HL-60/S4 (cell line): ENCODE data around the gene ZIC1.

Experiments used
- in situ Hi-C: fragments of 300-500 bp; cut with MboI; formaldehyde crosslinking; loops from 2 replicates; pipeline ENCODE4 v1.14.3; 2022; ENCODE audit warnings: low sequenced_read_pairs

ZIC1 gene

DNA sequence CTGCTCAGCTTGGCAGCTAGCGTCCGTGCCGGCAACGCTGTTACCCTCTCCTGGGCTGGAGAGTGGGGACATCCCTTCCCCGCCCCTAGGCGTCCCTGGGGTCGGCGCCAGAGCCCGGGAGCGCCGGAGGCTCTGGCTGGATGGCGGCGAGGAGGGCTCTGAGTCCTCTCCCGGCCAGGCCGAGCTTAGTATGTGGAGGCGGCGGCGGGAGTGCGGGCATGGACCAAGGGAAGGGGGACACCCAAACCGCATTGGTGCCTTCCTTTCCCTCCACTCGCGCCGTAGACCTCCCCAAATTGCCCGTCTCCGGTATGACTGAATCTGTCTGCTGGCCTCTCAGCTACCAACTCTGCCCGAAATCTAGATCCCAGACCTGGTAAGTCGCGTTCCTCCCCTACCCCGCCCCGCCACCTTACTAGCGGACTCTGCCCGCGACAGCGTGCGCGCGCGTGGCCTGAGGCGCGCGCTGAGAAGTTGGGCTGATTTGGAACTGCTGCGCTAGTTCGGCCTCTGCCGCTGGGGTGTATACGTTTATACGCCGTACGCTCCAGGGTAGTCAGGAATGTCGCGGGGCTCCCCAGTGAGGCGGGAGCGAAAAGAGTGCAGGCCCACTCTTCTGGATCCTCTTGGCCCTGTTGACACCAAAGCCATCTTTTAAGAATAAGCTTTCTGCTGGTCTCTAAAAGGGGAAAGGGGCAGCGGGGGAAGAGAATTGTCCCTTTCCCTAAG lies 12.2 kb downstream of the ZIC1 start:
- in situ Hi-C loops = no loop called here

DNA sequence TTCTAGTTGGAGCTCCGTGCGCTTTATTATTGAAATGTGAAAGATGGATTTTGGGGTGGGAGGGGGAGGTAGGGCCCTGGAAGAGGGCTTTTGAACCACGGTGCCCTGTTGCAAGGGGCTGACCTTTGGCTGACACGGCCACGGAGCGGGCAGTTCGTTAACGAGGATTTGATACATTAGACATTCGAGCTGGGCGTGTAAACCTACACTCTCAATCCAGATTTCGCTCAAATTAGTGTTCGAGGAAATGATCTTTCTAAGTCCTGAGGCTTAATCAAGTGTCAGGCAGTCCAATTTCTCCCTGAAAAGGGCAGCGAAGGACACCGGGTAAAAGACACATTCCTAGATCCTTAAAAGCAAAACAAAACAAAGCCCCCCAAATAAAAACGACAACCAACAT lies 13.0 kb downstream of the ZIC1 start:
- in situ Hi-C loops = no loop called here

DNA sequence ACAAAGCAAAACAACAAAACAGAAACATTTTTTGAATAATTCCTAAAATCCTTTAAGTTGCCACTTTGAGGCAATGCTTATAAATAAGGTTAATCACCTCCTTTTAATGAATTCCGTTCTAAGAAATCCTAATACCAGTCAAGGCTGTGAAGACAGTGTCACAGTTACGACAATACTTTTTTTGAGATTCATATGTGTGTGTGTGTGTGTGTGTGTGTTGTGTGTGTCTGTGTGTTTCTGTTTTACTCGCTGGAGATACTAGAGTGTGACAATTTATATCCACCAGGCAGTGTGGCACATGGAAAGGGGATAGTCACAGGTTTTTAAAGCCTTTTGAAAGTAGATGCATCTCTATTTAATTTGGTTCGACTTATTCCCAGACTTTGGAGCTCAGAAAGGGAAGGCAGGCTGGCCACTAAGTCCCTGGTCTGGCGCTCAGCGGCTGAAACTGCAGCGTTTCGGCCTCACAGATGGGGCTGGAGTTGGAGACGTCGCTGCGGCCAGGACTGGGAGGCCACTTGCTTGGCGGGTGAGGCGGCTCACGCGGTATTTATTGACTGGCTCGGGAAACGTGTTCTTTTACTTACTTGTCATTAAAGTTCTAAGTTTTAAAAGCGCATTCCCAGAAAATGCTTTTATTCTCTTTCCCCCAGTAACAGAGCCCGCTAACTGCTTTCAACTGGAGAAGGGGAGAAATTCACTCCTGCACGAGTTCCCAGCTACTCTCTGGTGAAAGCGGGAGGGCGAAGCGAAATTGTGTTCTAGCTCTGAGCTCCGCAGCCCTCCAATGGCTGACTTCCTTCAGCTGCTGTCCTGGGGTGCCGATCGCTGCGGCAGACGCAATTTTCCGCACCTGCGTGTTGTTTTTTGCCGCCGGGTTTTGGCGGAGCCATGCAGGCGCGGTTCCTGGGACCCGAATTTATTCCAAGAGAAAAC lies 13.7 kb downstream of the ZIC1 start:
- in situ Hi-C loops = no loop called here

DNA sequence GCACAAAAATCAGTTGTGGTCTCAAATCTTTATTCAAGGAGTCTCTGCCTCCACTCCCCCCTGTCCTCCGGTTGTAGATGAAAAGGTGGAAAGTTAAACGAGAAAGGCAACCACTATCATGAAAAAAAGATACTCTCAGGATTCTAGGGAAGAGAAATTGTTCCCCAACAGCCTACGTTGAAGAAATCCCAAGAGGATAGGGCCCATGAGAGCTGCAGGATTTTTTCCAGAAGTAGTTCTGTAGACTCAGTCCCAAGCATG lies 14.3 kb downstream of the ZIC1 start:
- in situ Hi-C loops = no loop called here

DNA sequence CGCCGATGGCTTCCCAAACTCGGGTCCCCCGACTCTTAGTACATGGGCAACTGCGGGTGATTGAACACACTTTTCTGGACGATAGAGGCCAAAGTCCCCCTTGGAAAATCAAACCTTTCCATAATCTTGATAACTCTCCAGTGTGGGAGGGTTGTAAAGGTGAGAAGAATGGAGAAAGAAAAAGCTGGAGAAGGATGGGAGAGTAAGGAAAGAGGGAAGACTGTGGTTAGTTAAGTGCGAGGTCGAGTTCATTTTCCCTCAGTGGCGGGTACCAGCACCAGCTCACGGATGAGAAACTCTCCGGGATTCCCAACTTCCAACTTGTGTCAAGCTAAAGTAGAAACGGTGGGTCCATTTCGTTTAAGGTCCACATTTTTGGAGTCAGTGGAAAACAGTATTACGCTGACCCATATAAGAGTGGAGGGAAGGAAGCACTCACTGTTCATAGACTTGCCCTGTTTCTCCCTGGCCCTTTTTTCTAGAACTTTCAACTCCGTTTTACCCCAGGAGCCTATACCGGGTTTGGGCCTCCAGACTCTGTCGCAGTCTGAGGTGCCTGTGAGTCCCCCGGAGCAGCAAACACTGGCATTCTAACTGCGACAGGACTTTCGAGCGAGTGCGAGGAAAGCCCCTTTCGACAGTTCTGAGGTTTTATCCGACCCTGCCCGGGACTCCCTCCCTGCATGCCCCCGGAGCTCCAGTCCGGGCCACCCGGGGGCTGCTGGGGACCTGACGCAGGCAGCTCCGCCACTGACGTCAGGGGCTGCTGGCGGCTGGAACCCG lies 14.8 kb downstream of the ZIC1 start:
- in situ Hi-C loops = no loop called here

DNA sequence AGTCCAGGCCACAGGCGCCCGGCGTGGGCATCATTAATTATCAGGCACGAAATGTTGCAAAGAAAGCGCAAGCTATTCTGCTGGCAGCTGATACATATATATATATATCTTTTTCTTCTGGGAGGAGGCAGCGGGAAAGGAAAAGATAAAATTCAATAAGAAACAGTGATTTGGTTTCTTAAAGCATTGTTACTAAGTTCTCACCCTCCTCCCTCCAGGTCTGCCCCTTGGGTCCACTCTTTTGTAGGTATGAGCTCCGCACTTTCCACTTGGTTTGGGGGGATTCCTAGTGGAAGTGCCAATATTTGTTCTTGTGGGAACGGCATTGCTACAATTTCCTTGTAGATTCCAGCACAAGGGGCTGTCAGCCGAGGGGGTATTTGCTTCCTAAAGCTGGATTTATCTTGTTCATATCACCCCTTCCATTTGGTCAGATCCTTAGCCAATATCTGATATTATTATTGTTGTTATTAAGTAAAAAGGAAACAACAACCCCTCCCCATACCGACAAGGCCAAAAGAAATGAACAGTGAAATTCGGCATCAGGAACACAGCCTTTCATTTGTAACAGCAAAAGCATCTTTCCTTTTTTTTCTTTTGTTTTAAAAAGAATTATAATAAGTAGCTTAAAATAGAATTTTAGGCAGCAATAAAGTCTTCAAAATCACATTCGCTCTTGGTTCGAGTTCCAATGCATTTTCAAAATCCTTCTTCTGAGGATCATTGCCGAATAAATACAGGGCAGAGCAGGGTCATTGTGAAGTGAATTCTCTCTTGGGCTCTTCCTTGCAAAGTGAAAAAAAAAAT lies 15.6 kb downstream of the ZIC1 start:
- in situ Hi-C loops = no loop called here

DNA sequence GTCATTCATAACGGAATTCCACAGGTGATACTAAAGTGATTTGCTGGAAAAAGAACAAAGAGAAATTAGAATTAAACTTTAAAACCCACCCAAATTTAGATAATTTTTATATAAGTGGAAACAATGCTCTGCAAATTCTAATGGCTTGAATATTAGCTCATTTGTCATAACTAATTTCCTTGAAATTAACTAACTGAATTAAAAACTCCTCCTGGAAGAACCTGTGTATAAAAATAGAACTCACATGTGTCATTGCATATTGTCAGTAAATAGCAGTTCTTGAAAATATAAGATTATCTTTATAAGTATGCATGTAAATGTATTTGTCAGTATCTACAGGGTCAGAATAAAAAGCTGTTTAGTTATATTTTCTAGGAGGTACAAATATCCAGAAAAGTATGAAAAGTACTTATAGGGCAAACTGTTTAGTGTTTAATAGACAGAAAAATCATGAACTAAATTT lies 16.3 kb downstream of the ZIC1 start:
- in situ Hi-C loops = no loop called here

DNA sequence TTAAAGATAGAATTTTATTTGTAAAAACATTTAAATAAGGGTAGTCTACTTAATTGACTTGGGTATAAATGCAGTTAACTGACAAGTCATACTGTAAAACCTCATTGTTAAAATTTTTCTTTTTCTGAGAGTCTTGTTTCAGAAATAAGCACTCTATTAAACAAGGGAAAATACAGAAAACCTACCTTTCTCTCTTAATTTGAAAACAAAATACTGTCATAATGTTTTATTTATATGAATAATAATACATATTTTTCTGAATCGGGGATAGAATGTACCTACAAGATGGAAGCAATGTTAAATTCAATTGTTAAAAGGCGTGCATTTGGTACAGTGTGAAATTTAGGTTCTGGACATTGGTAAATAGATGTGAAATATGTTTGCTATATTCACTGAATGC lies 17.8 kb downstream of the ZIC1 start:
- in situ Hi-C loops = no loop called here

DNA sequence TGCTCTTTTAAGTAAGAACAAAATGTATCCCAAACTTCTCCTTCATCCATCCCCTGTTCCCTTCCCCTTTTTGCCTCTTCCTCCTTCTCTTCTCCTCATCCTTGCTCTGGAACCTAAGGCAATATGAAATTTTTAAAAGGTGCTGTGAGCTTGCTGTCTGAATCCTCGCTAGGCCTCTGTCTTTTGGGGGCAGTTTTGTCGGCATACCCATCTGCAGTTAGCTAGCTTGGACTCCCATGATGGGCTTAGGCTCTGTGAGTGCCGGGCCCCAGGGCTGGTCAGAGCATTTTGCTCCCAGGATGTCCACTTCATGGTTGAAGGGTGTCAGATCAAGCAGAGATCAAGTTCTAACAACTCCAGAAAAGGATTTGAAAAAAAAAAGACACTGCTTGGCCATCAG lies 18.6 kb downstream of the ZIC1 start:
- in situ Hi-C loops = no loop called here

DNA sequence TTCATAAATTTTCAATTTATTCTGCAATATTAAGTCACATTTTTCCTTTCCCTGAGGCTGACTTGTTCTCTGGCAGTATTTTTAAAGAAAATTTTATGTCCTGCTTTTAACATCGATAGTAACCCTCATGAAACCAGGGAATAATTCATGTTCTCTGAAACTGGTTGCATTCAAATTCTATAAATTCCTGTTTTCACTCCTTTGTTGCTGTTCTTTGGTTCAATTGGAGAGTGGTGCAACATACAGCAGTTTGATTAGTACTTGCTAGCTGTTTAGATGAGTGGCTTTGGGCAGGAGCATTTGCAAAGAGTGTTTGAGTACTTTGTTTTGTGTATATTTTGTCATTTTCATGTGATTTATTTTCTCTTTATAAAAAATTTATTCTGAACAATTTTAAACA lies 19.2 kb downstream of the ZIC1 start:
- in situ Hi-C loops = no loop called here

DNA sequence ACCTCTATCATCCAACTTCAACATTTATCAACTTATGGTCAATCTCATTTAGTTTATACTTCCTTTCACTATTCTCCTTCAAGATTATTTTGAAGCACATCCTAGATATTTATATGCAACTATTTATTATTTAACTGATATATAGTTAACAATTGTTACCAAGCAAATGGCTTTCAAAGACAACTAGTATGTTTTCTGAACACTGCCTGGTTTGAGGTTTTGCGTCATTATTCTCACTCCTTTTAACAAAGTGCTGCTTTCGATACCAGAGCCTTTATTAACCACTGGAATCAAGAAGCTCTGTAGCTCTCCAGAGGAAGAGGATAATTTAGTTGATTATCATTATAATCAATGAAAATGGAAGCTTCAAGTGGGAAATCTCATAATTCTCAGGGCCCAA lies 19.6 kb downstream of the ZIC1 start:
- in situ Hi-C loops = no loop called here

DNA sequence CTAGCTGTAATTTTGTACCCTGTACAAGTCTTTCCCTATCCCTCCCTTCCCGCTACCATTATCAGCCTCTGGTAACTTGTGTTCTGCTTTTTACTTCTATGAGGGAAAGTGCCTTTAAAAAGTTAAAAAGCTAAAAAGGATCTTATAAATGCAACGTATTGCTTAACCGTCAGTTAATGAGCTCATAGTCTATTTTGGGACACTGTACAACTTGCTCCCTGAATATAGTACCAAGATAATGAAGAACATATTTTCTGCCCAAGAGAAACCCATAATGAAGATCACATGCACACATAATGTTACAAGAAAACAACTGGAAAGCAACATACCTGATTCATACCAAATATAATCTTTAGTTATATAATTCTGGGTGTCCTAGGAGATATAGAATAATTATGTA lies 22.6 kb downstream of the ZIC1 start:
- in situ Hi-C loops = no loop called here

DNA sequence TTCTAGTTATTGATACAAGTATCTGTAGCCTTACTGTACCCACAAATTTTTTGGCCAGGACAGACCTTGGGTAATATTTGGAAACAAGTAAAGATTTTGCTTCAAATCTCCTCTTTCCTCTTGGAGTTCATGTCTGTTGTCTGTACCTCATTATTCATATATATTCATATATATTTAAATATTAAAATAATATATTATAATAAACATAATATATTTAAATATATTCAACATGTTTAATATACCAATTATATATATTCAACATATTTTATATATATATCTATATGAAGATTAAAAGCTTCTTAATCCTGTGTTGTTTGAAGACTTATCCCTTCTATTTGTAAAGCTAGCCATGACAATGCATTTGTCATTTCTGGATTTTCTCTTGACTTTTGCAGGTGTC lies 38.1 kb downstream of the ZIC1 start:
- in situ Hi-C loops = no loop called here

DNA sequence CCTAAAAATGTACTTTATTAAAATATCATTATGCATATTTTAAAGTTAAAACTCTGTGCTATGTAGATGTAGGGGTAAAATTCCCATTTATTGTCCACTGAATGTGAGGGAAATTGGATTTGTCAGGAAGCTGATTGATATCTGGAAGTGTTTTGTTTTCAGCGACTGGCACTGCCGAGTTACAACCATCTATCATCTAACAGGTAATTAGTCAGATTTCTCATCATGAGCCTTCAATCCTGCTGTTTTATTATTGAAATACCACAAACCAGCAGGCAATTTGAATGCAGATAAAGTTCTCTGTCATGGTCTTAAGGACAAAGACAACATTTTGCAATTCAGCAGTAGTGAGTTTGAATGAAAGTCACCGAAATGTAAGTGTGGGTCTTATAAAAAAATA lies 40.5 kb downstream of the ZIC1 start:
- in situ Hi-C loops = no loop called here

DNA sequence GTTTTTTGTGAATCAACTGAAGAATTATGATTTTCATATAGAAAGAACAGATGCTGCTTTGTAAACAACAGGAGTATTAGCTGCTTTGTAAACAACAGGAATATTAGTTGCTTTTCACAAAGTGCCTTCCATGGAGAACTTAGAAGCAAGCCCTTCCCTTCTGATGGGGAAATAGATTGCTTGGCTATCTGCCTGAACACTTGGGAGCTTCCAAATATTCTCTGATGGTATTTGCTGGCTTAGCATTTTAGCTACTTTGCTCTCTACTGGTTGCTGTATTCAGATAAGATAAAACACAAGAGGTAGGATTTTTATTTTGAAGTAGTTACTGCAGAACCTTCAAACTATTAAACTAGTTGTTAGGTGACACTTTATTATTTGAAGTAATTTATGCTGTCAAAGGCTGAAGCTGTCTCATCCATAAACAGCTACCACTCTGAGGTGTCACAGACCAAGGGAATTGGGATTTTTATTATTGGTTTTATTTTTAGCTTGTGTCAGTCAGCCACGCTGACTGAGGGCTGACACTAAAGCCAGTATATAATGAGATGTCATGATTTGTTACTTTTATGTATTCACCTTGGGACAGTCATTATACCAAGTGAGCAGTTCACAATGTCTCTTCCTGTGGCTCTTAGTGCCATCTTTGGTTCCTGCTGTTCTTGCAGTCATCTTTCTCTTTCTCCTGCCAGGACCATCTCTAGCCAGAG lies 50.0 kb downstream of the ZIC1 start:
- in situ Hi-C loops = no loop called here

DNA sequence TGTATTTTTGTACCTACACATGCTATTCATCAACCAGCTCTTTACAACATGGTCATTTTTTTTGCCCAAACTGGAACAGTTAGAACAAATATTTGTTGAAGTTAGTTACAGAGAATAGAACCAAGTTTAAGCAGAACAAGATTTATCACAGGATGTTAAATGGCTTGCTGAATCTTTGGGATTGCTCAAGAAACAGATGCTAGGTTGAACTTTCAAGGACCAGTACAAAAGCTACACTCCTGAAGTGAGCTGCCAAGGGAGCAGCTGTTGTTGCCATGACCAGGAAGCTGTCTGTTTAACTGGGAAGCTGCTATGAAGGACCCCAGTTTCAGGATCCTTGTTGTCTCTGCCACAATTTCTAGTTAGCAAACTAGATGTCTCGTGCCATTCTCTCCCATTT lies 53.7 kb downstream of the ZIC1 start:
- in situ Hi-C loops = no loop called here
